GOT3 (cell line): ENCODE data around the gene TSPYL6.
"Not testable (repeated sequence)": the region's sequence is repeated elsewhere in the genome, so short reads cannot be mapped to it uniquely, and the experiment has no call there.

ENCODE experiments used
- DNase-seq: peaks from one replicate; lab custom pipeline; 2025; ENCODE audit warnings: mixed read lengths; lab: John Stamatoyannopoulos, UW

The TSPYL6 gene

GRCh38 chr2:54256091-54256694 lies at the start of gene TSPYL6:
Gene TSPYL6 (minus strand): TSS chr2:54256229. CDS start chr2:54256151, 78 bp downstream.
- DNase-seq, result no peak

- DNase-seq, result no peak
Measured at GRCh38 chr2:54303631-54304030, 47.6 kb upstream of the TSPYL6 start.

GRCh38 chr2:54298514-54298913 lies 42.5 kb upstream of the TSPYL6 start:
- no peak for DNase-seq

DNA sequence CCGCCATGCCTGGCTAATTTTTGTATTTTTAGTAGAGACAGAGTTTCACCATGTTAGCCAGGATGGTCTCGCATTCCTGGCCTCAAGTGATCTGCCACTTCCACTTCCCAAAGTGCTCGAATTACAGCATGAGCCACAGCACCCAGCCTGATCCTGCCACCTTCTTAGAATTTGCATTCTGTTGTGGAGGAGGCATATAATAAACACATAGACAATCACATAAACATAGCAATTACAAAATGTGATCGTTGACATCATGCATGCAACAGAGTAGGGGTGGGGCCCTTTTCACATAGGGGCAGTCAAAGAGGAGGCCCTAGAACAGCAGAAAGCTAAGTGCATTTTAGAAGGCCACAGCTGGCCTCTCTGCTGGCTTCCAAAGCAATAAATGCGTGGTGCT lies 39.9 kb upstream of the TSPYL6 start:
- DNase-seq, result no peak

DNA sequence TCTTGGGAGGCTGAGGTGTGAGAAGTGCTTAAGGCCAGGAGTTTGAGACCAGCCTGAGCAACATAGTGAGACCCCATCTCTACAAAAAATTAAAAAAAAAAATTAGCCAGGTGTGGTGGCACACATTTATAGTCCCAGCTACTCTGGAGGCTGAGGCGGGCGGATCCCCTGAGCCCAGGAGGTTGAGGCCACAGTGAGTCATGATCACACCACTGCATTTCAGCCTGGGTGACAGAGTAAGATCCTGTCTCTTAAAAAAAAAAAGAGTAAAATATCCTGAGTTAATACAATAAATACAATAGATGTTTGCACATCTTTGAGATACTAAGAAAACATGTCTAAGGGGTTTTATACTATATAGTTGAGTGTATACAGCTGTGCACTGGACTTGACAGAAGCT lies 38.6 kb upstream of the TSPYL6 start:
- not testable (repeated sequence) for DNase-seq

DNA sequence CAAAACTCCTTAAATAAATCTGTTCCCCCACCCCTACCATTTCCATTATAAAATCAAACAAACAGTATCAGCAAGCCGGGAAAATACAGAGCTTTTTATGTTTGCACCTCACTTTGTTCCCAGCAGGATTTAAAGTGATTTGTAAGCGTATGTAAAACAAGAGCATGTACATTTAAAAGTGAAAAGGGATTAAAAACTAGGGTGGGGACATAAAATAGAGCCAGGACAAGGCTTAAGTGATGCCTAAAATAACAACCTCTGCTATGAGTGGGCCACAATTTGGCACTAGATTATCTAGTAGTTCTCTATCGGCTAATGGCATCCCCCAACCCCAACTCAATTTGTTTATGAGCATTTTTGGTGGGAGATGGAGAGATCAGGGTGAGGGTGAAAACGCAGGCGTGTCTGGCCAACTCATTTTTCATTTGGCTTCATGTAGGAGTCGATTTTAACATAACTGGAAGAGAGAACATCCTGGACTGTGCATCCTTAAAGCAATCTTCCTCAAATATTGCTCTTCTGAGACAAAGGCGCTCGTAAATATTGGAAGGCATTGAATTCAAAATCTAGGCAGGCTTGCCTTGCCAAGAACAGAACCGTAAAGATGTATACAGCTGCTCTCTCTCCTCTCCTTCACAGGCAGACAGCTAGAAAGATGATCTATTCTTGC lies 34.5 kb upstream of the TSPYL6 start:
- no peak for DNase-seq

DNA sequence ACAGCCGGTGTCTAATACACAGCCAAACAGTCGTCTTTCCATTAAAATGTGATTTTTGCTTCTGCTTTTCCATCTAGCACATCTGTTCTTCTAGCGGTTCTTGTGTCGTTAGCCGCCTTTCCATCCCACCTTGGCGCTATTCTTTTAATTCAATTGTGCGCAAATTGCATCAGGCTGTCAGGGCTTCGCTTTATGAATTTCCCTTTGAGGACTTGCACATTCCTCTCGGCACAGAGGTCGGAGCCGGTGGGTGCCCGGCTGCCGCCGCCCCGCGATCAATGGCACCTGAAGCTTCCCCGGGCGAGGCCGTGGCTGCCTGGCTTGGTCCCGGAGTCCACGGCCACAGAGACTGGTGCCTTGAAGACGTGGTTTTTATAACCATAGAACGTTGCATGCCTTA lies 33.9 kb upstream of the TSPYL6 start:
- DNase-seq, result no peak

GRCh38 chr2:54287532-54287931 lies 31.5 kb upstream of the TSPYL6 start:
- DNase-seq, result no peak

DNA sequence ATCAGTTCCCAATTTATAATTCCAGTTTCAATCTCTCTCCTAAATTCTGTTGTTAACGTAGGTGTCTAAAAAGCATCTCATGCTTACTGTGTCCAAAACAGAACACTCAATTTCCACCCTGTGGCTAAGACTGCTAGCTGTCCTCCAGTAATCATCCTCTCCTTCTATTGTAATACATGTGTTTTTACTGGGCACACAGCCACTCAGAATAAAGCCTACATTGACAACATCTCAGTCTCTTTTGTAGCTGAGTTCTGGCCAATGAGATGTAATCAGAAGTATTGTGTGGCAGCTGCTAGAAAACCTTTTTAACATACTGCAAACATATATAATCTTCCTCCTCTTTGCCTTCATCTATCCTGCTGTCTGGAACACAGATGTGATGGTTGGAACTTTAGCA lies 29.4 kb upstream of the TSPYL6 start:
- no peak for DNase-seq

DNA sequence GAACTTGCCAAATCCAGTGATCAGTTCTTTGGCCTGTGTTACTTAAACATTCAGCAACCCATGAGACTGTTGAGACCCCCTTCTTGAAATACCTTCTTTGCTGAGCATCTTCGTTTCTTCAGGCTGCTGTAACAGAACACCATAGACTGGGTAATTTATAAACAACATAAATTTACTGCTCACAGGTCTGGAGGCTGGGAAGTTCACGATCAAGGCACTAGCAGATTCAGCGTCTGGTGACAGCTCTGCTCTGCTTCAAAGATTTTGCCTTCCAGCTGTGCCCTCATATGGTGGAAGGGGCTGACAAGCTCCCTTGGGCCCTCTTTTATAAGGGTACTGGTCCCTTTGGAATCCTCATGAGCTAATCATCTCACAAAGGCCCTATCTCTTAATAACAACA lies 28.8 kb upstream of the TSPYL6 start:
- DNase-seq, result no peak

DNA sequence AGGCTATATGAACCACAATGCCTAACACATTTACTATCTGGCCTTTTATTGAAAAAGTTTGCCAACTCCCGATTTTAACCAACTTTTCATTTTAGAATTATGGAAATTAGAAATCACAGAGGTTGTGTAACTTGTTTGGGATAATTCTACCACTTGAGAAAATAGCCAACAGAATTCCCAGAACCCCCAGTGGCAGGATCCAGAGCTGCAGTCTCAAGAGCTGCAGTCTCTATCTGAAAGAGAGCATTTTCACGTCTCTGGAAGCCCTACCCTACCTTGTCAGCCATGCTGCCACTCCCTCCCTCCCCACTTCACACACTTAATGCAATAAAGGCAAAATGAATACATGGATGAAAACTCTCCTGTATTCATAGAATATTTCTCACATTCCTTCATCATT lies 23.4 kb upstream of the TSPYL6 start:
- DNase-seq, result no peak

- DNase-seq, result no peak
Measured at GRCh38 chr2:54275541-54275940, 19.5 kb upstream of the TSPYL6 start.

DNA sequence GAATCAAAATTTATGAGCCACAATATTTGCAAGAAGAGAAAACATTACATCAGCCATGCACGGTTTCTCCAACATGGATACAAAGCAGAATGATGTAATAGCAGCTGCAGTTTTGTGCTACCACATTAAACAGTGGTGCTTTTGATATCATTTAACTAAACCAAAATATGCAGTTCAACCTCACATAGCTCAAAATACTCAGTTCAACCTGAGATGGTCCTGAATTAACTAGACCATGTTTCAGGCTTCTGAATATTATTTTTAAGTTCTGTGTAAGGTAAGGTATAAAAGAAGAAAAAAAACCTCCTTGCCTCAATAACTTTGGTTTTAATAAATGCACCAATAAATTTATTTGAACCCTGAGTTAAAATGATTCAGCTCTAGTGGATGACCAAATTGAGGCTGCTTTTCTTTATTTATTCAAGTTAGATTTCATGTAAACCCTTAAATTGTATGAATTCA lies 18.8 kb upstream of the TSPYL6 start:
- DNase-seq, result no peak

DNA sequence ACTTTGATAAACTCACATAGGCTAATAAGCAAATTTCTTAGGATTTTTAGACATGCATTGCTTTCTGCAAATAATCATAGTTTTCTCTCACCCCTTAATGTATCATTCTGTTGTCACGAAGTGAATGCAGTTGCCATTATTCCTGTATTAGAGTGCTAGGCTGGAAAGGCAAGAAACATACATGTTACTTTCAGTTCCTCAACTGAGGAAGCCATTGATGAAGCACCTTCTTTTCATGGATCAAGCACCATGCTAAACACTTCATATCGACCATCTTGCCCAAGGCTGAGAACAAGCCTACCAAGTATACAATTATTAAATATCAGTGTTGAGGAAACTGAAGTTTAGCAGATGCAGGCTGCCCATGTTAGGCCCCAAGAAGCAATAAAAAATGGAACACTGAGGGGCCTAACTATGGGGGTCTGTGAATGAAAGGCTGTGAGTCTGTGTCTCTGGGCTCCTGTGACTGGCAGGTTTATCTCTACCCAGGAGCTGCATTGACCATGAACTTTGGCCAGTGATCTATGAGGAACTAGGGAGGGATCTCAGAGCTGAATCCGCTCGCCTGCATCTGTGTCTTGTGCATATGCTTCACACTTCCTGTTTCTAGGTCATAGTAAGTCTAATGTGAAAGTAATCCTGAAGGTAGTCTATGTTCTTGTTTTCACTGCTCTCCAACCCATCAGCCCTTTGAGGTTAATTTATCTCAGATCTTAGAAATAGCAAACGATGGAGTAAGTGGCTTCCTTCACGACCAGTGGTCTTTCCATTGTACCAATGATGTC lies 16.0 kb upstream of the TSPYL6 start:
- no peak for DNase-seq

DNA sequence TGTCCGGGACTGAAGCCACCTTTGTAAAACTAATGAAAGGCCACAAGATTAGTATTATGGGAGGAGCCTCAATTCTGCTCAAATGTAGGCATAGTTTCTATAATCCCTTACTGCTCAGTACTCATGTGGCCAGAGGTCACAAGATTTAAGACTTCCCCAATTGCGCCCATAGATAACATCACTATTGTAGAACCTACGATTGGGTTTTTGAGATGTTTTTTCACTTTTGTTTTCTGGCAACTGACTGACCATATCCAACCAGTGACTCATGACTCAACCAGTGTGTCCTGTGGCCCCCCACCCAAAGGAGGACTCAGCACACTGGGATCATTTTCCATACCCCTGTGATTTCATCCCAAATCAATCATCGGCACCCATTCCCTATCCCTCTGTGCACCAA lies 15.2 kb upstream of the TSPYL6 start:
- no peak for DNase-seq

DNA sequence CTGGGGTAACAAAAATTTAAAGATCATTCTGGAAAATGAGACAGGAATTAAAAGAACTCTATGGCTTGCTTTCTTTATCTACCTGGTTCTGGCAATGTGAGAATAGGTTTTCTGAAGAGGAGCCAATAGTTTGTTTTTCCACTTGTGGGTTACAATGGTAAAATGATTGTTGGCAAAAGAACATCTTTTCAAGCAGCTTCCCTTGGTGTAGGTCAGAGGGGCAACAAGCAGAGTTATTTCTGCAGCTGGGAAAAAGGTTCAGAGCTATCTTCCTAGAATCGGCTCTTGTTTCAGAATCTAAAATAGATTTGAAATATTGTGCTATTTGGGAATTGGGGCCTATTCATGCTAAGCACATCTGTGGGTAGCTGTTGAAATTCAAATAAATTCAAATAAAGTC lies 11.5 kb upstream of the TSPYL6 start:
- DNase-seq, result no peak

GRCh38 chr2:54265081-54265480 lies 9.1 kb upstream of the TSPYL6 start:
- not testable (repeated sequence) for DNase-seq

DNA sequence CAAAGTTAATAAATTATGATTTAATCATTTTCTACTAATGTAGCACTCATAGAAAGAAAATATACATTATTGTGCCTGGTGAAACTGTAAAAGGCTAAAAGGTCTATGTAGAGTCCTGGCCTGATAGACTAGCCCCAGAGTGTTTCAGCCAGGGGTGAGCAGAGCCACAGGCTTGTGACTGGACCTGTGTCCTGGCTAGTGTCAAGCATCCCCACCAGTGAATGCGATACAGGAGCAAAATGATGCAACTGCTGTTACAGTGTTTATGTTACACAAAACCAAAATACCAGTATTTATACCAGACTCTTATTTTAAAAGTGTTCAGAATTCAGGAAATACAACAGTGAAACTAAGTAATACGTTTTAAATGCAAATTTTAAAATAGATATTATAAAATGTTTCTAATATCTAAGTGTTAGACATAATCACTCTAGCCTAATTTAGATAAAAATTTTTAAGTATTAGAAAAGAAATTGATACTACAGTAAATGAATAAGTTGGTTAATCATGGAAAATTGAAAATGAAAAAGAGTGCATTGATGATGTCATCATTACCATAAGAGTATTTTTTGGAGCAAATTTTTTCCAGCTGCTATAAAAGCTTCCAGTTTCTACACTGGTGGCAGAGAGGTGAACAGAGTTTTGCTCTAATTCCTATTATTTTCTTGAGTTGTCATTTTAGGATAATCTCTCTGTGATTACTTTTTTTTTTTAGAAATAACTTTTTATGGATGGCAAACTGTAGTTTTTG lies 6.2 kb upstream of the TSPYL6 start:
- DNase-seq, result no peak

- no peak for DNase-seq
Measured at GRCh38 chr2:54261537-54261936, 5.5 kb upstream of the TSPYL6 start.

GRCh38 chr2:54260241-54260595 lies 4.2 kb upstream of the TSPYL6 start:
- no peak for DNase-seq

GRCh38 chr2:54259413-54260240 lies 3.6 kb upstream of the TSPYL6 start:
- no peak for DNase-seq

DNA sequence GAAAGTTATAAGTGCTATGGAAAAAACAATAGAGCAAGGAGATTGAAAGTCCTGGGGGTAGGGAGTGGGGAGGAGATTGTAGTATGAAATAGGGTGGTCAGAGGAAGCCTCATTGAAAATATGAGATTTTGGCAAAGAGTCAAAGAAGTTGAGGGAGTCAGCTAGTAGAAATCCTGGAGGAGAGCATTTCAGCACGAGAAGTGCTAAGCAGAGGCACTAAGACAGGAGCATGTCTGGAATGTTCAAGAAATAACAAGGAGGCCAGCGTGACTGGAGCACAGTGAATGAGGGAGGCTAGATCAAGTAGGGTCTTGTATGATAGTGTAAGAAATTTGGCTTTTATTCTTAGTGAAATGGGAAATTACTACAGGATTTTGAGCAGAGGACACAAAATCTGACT lies 2.1 kb upstream of the TSPYL6 start:
- DNase-seq, result no peak
